ENCODE results near the gene RAB17. TPM values are rescaled to one million over a fixed set of nuclear protein-coding genes. Genes with fewer than 3 reads are reported as not detected.

Gene RAB17
- polyA plus RNA-seq, 1 experiment: 0.10 TPM

DNA sequence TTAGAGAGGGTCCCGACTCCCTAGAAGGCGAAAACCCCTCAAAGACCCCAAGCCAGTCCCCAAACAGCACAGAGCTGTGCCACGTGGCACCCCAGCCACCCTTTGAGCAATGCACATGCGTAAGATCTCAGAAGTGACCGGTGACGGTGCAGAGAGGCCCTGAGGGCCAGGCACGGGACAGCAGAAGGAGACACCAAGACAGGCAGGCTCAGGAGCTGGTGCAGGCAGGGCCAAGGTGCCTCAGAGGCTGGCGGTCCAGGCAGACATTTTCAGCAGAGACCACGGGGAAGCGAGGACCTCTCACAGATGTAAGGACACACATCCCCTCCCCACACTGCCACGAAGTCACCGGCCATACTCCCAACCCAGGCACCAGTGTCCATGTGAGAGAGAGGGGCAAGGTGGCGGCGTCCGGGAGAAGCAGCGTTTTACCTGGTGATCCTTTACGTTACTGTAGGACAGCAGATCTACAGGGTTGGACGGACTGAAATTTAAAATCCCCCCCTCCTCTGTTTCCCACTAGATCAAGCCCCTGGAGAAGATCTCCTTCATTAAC lies 2.0 kb upstream of the RAB17 start:
- TF ChIP-seq, protein P1, sequence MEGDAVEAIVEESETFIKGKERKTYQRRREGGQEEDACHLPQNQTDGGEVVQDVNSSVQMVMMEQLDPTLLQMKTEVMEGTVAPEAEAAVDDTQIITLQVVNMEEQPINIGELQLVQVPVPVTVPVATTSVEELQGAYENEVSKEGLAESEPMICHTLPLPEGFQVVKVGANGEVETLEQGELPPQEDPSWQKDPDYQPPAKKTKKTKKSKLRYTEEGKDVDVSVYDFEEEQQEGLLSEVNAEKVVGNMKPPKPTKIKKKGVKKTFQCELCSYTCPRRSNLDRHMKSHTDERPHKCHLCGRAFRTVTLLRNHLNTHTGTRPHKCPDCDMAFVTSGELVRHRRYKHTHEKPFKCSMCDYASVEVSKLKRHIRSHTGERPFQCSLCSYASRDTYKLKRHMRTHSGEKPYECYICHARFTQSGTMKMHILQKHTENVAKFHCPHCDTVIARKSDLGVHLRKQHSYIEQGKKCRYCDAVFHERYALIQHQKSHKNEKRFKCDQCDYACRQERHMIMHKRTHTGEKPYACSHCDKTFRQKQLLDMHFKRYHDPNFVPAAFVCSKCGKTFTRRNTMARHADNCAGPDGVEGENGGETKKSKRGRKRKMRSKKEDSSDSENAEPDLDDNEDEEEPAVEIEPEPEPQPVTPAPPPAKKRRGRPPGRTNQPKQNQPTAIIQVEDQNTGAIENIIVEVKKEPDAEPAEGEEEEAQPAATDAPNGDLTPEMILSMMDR (IDR thresholded peaks at IDR 0.05; ENCODE audit: low read depth, low read length): no peak
- Histone ChIP-seq H3K27ac (ENCODE audit: low read depth, low read length) (no peak overlapping the region), H3K4me3 (ENCODE audit: low read depth, low read length) (no peak overlapping the region), H3K27me3 (ENCODE audit: control insufficient read depth, insufficient read depth, low read length) (peaks cover under 1% of the 10 kb centered on the region), H3K9me3 (ENCODE audit: control insufficient read depth, insufficient read depth, low read length) (peaks cover 5% of the 10 kb centered on the region; the same call in 1 of the 2 replicates)
- no peak for DNase-seq (ENCODE audit: low read depth, low spot score)
- CTCF ChIA-PET: no interaction called here
- POLR2A ChIA-PET: no interaction called here

DNA sequence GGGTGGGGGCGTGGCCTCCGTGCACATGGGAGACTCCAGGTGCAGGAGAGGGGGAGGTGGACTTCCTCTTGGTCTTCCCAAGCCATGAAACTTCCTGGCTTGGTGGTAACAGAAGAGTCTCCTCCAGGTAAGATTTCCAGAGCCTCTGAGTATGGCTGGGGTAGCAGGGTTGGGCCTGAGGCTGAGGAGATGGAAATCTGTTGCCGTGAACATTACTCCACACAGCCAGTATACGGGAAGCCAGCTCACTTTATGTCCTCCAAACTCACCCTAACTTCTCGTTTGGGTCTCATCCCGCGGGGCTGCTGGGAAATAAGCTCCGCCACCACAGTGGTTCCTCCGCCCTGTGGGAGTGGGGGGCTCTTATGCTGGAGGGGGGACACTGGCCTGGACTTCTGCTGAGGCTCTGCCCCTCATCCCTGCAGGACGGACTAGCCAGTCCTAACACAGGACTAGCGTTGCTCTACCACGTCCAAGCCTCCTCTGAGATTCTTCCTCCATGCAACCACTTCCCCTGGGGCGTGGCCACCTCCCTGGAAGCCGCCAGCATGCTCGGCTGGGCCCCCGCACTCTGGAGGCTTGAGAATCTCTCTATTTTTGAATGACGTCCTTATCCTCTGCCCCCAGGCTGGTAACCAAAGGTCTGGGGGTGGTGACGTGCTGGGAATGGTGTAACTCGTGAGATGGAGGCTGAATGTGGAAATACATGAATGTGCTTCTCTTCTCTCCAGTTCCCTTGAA lies 777 bp upstream of the RAB17 start:
- DNase-seq (ENCODE audit: low read depth, low spot score): no peak
- ChIA-PET POLR2A (no interaction called here), CTCF (interaction anchor here (1.2 to 2.0 kb wide), 3 partner anchors 20 to 154 kb away, joined by 4 to 7 read pairs (median 4); no protein-coding TSS in a partner anchor)
- peaks cover 5% of the 10 kb centered on the region for H3K27me3 ChIP-seq (ENCODE audit: control insufficient read depth, insufficient read depth, low read length)
- peaks cover 5% of the 10 kb centered on the region; the same call in 1 of the 2 replicates for H3K9me3 ChIP-seq (ENCODE audit: control insufficient read depth, insufficient read depth, low read length)
- no peak overlapping the region for H3K27ac ChIP-seq (ENCODE audit: low read depth, low read length)
- H3K4me3 ChIP-seq (ENCODE audit: low read depth, low read length): no peak overlapping the region
- TF ChIP-seq, protein P1 (IDR thresholded peaks at IDR 0.05; ENCODE audit: low read depth, low read length): no peak

DNA sequence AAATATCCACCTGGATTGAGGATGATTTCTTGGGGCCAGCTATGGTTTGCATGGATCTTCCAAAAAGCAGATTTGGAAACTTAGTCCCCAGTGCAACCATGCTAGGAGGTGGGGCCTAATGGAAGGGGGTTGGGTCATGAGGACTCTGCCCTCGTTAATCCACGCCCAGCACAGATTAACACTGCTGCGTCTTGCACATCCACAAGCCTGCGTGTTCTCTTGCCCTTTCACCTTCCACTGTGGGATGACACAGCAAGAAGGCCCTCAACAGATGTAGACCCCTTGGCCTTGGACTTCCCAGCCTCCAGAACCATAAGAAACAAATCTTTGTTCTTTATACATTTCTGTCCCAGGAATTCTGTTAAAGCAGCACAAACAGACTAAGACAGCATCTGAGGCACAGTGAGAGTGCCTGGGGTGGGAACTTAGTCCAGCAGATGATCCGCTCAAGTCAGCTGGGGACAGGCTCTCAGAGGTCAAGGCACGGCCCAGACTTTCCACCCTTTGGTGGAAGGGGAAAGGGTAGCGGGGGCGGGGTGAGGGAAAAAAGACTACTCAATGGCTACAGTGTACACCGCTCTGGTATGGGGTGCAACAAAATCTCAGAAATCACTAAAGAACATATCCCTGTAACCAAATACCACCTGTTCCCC lies 2.4 kb downstream of the RAB17 start:
- H3K9me3 ChIP-seq (ENCODE audit: control insufficient read depth, insufficient read depth, low read length): peaks cover 5% of the 10 kb centered on the region
- ChIA-PET POLR2A (no interaction called here), CTCF (no interaction called here)
- H3K4me3 ChIP-seq (ENCODE audit: low read depth, low read length): no peak overlapping the region
- no peak for DNase-seq (ENCODE audit: low read depth, low spot score)
- TF ChIP-seq, protein P1 (IDR thresholded peaks at IDR 0.05; ENCODE audit: low read depth, low read length): no peak
- no peak overlapping the region for H3K27ac ChIP-seq (ENCODE audit: low read depth, low read length)
- peaks cover 5% of the 10 kb centered on the region for H3K27me3 ChIP-seq (ENCODE audit: control insufficient read depth, insufficient read depth, low read length)

DNA sequence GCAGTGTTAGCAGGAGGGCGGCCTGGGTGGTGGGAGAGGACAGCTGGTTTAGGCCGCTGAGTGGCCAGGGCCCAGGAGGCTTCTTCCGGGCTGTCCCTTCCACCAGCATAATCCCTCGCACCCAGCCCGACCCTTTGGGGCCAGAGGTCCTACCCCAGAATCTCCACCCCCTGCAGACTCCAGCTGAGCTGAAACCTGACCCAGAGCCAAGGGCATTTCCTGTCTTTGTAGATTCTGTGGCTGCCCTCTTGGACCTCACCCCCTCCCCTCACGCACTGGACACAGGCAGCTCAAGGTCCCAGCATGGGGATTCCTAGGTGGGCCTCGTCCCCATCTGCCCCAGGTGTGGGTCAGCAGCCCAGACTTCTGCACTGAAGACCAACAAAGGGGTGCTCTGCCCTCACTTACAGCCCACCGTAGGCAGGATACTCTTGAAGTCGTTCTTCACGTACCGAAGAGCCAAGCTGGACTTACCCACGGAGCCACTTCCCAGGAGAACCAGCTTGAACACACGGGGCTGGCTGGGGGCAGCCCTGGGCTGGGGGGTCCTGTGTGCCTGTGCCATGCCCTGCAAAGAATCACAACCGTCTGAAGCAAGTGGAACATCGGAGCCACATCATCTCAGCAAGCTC lies 4.8 kb downstream of the RAB17 start:
- DNase-seq (ENCODE audit: low read depth, low spot score): no peak
- POLR2A ChIA-PET: interaction anchor here (0.9 kb wide), 1 partner anchor 31 kb away, joined by 3 read pairs; no protein-coding TSS in a partner anchor

More for the DNA sequence above, 4.8 kb downstream of the RAB17 start:
- Histone ChIP-seq H3K27me3 (ENCODE audit: control insufficient read depth, insufficient read depth, low read length) (peaks cover 5% of the 10 kb centered on the region), H3K9me3 (ENCODE audit: control insufficient read depth, insufficient read depth, low read length) (peaks cover 5% of the 10 kb centered on the region), H3K4me3 (ENCODE audit: low read depth, low read length) (no peak overlapping the region), H3K27ac (ENCODE audit: low read depth, low read length) (no peak overlapping the region)
- CTCF ChIA-PET: interaction anchor here (1.0 to 2.1 kb wide), 5 partner anchors 13 to 189 kb away, joined by 5 to 9 read pairs (median 5); no protein-coding TSS in a partner anchor
- TF ChIP-seq, protein P1 (IDR thresholded peaks at IDR 0.05; ENCODE audit: low read depth, low read length): no peak

All from AG04450 (cell line).